ENCODE measurements around the gene NRTN.

DNA sequence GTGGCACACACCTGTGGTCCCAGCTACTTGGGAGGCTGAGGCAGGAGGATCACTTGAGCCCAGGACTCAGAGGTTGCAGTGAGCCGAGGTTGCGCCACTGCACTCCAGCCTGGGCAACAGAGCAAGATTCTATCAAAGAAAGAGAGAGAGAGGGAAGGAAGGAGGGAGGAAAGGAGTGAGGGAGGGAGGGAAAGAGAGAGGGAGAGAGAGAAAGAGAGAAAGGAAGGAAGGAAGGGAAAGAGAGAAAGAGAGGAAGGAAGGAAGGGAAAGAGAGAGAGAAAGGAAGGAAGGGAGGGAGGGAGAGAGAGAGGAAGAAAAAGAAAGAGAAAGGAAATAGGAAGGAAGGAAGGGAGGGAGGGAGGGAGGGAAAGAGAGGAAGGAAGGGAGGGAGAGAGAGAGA lies 12.4 kb downstream of the NRTN start:
- TF ChIP-seq, protein P1, sequence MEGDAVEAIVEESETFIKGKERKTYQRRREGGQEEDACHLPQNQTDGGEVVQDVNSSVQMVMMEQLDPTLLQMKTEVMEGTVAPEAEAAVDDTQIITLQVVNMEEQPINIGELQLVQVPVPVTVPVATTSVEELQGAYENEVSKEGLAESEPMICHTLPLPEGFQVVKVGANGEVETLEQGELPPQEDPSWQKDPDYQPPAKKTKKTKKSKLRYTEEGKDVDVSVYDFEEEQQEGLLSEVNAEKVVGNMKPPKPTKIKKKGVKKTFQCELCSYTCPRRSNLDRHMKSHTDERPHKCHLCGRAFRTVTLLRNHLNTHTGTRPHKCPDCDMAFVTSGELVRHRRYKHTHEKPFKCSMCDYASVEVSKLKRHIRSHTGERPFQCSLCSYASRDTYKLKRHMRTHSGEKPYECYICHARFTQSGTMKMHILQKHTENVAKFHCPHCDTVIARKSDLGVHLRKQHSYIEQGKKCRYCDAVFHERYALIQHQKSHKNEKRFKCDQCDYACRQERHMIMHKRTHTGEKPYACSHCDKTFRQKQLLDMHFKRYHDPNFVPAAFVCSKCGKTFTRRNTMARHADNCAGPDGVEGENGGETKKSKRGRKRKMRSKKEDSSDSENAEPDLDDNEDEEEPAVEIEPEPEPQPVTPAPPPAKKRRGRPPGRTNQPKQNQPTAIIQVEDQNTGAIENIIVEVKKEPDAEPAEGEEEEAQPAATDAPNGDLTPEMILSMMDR (IDR thresholded peaks at IDR 0.05): no peak
- no peak for TF ChIP-seq POLR2A (IDR thresholded peaks at IDR 0.05)
- TF ChIP-seq EP300 (IDR thresholded peaks at IDR 0.05): no peak
